ENCODE measurements around the gene HSD17B12. TPM values are rescaled to one million over a fixed set of nuclear protein-coding genes. Genes with fewer than 3 reads are reported as not detected.

HSD17B12 gene
- total and polyA plus RNA-seq, 5 donors from 2014 or later: 17.5 to 23.1 (median 21.1) TPM

GRCh38 chr11:43905813-43906241 is 225.3 kb downstream of the HSD17B12 start:
- H3K4me3 ChIP-seq (ENCODE audit: low read depth, low read length): no peak overlapping the region
- ATAC-seq (ENCODE audit: low read depth in 2 of 2) (no peak), DNase-seq (no peak)
- no peak overlapping the region for H3K27ac ChIP-seq (ENCODE audit: insufficient read depth, low read length, poor library complexity, severe bottlenecking)
- Mint-ChIP-seq H3K9me3 (no peaks in the 10 kb centered on the region), H3K4me3 (no peak overlapping the region), H3K4me1 (peaks cover 8 to 30% (median 17%) of the 10 kb centered on the region in 4 donors), H3K27me3 (no peaks in the 10 kb centered on the region), H3K36me3 (peaks cover 71% of the 10 kb centered on the region), H3K27ac (no peak overlapping the region)
- H3K4me1 ChIP-seq (ENCODE audit: control insufficient read depth, insufficient read depth, low read length, poor library complexity, severe bottlenecking): no peaks in the 10 kb centered on the region
- H3K36me3 ChIP-seq (ENCODE audit: control insufficient read depth, insufficient read depth, low read length): peaks cover 59% of the 10 kb centered on the region
- H3K27me3 ChIP-seq (ENCODE audit: control insufficient read depth, insufficient read depth, low read length): no peaks in the 10 kb centered on the region
- H3K9me3 ChIP-seq (ENCODE audit: control insufficient read depth in 2 of 2, low read length in 2 of 2): no peaks in the 10 kb centered on the region

Other genes with a start within 250 kb of the HSD17B12 start
- 17.4 TPM for gene ALKBH3, start 200.1 kb downstream of the HSD17B12 start, total RNA-seq
- gene ALKBH3, start 200.1 kb downstream of the HSD17B12 start, polyA plus RNA-seq: 10 to 100 TPM; 28.6 to 49.7 (median 41.1) TPM

Measured in CD4-positive, CD25-positive, alpha-beta regulatory T cell (primary cell).